H1 (cell line): ENCODE data around the gene TRPM1.

ENCODE experiments used
- CTCF ChIP-seq, 3 experiments: IDR thresholded peaks; 1 replicate in 2 of 3; 2 replicates in 1 of 3; pipeline versions ENCODE4 v1.5.1 to v1.6.1; 2011; ENCODE audit warnings: low read length in 3 of 3, mild to moderate bottlenecking in 3 of 3, inconsistent platforms in 2 of 3, low read depth in 1 of 3, moderate library complexity in 1 of 3; ENCODE audit not compliant: insufficient read depth in 1 of 3; ENCODE audit errors: control extremely low read depth in 1 of 3
- EP300 ChIP-seq, 2 experiments: IDR thresholded peaks; 1 replicate in 1 of 2; 2 replicates in 1 of 2; pipeline ENCODE4 v1.6.1; 2011 to 2012; ENCODE audit warnings: low read depth in 2 of 2, low read length in 2 of 2, mild to moderate bottlenecking in 2 of 2, borderline replicate concordance in 1 of 2, inconsistent platforms in 1 of 2, moderate library complexity in 1 of 2
- NANOG ChIP-seq: IDR thresholded peaks from 2 replicates; pipeline ENCODE4 v1.6.1; 2011; ENCODE audit warnings: low read length, low read depth, mild to moderate bottlenecking, inconsistent platforms; ENCODE audit not compliant: insufficient read depth, poor library complexity, severe bottlenecking

- no peak for TF ChIP-seq EP300 (IDR thresholded peaks at IDR 0.05; ENCODE audit: borderline replicate concordance in 1 of 2, low read depth in 2 of 2, low read length in 2 of 2)
- TF ChIP-seq NANOG: no peak
- TF ChIP-seq CTCF (IDR thresholded peaks at IDR 0.05; ENCODE audit: control extremely low read depth in 1 of 3, insufficient read depth in 1 of 3, low read depth in 1 of 3, low read length in 3 of 3): no peak
Observed at GRCh38 chr15:31147456-31147855, 45.9 kb upstream of the TRPM1 start.
